ENCODE data around the gene BECN2. TPM values are rescaled to one million over a fixed set of nuclear protein-coding genes. Genes with fewer than 3 reads are reported as not detected.

The BECN2 gene
- not detected for total RNA-seq

- no peak within 1 kb of the TSS for H3K4me3 ChIP-seq
- H3K9me3 ChIP-seq: no peaks in the 10 kb centered on the region
- H3K27ac ChIP-seq (replicated peaks in 1 of 4): no peak within 1 kb of the TSS
- TF ChIP-seq POLR2A (IDR thresholded peaks at IDR 0.05; ENCODE audit: low read depth) (no peak), CTCF (IDR thresholded peaks at IDR 0.05) (no peak), POLR2AphosphoS5 (IDR thresholded peaks at IDR 0.05) (no peak), EP300 (IDR thresholded peaks at IDR 0.05) (no peak)
- H3K27me3 ChIP-seq: no peaks in the 10 kb centered on the region
- intact Hi-C loops (cut with DNase I): no loop called here
- no peaks in the 10 kb centered on the region for H3K36me3 ChIP-seq
- H3K4me1 ChIP-seq: no peaks in the 10 kb centered on the region
- 89% methylated on average over 25 of the region's 33 CpGs for WGBS
- DNase-seq (ENCODE audit: extremely low spot score): no peak
Measured at GRCh38 chr1:241957692-241958494, at the start of gene BECN2. Gene BECN2 (plus strand): TSS chr1:241957767. CDS start chr1:241957767, 0 bp downstream.

- Histone ChIP-seq H3K36me3 (no peaks in the 10 kb centered on the region), H3K27ac (replicated peaks in 1 of 4) (no peak overlapping the region), H3K4me3 (no peak overlapping the region), H3K9me3 (no peaks in the 10 kb centered on the region), H3K27me3 (no peaks in the 10 kb centered on the region), H3K4me1 (no peaks in the 10 kb centered on the region)
- intact Hi-C loops (cut with DNase I): no loop called here
- TF ChIP-seq EP300 (IDR thresholded peaks at IDR 0.05) (no peak), POLR2A (IDR thresholded peaks at IDR 0.05; ENCODE audit: low read depth) (no peak), POLR2AphosphoS5 (IDR thresholded peaks at IDR 0.05) (no peak), CTCF (IDR thresholded peaks at IDR 0.05) (no peak)
- no peak for DNase-seq (ENCODE audit: extremely low spot score)
- WGBS: 95% methylated on average over 7 of the region's 7 CpGs
Measured at GRCh38 chr1:241916196-241916595, 41.4 kb upstream of the BECN2 start.

- DNase-seq (ENCODE audit: extremely low spot score): no peak
- Histone ChIP-seq H3K27ac (replicated peaks in 1 of 4) (no peak overlapping the region), H3K36me3 (no peaks in the 10 kb centered on the region), H3K9me3 (no peaks in the 10 kb centered on the region), H3K4me3 (no peak overlapping the region), H3K4me1 (no peaks in the 10 kb centered on the region), H3K27me3 (no peaks in the 10 kb centered on the region)
- TF ChIP-seq EP300 (IDR thresholded peaks at IDR 0.05) (no peak), POLR2A (IDR thresholded peaks at IDR 0.05; ENCODE audit: low read depth) (no peak), CTCF (IDR thresholded peaks at IDR 0.05) (no peak)
- 93% methylated on average over 10 of the region's 12 CpGs for WGBS
- intact Hi-C loops (cut with DNase I): no loop called here
Measured at GRCh38 chr1:241917487-241917886, 40.1 kb upstream of the BECN2 start.

- intact Hi-C loops (cut with DNase I): no loop called here
- TF ChIP-seq POLR2A (IDR thresholded peaks at IDR 0.05; ENCODE audit: low read depth) (no peak), POLR2AphosphoS5 (IDR thresholded peaks at IDR 0.05) (no peak), CTCF (IDR thresholded peaks at IDR 0.05) (no peak), EP300 (IDR thresholded peaks at IDR 0.05) (no peak)
- no peak for DNase-seq (ENCODE audit: extremely low spot score)
- H3K36me3 ChIP-seq: no peaks in the 10 kb centered on the region
- no peak overlapping the region for H3K27ac ChIP-seq (replicated peaks in 1 of 4)
- WGBS: 61% methylated on average over 5 of the region's 5 CpGs
- H3K4me1 ChIP-seq: no peaks in the 10 kb centered on the region
- H3K4me3 ChIP-seq: no peak overlapping the region
- no peaks in the 10 kb centered on the region for H3K9me3 ChIP-seq
- H3K27me3 ChIP-seq: no peaks in the 10 kb centered on the region
Measured at GRCh38 chr1:241918879-241919278, 38.7 kb upstream of the BECN2 start.
